HG02938 (cell line): ENCODE measurements around the gene ZNF598.
A peak's percentile ranks its signal among the peaks of the same experiment; 100 is the strongest.

Source experiments
- ATAC-seq: cut with Tn5 transposase; IDR thresholded peaks from one replicate; pipeline ENCODE4 v1.9.1; 2021; ENCODE audit warnings: mild to moderate bottlenecking, moderate library complexity; ENCODE audit not compliant: unreplicated experiment

ZNF598 gene

GRCh38 chr16:2009791-2010510, at the start of gene ZNF598:
Gene ZNF598, minus strand, starts transcription at chr16:2009821.
- peak; percentile 57 for ATAC-seq

GRCh38 chr16:2058872-2059271, 49.3 kb upstream of the ZNF598 start:
- no peak for ATAC-seq

GRCh38 chr16:2058420-2058819, 48.8 kb upstream of the ZNF598 start:
- no peak for ATAC-seq

- no peak for ATAC-seq
Observed at GRCh38 chr16:2057438-2057837, 47.8 kb upstream of the ZNF598 start.

GRCh38 chr16:2056681-2057407, 47.2 kb upstream of the ZNF598 start:
- no peak for ATAC-seq

GRCh38 chr16:2056077-2056476, 46.5 kb upstream of the ZNF598 start:
- ATAC-seq: no peak

- no peak for ATAC-seq
Observed at GRCh38 chr16:2054543-2055245, 45.1 kb upstream of the ZNF598 start.

GRCh38 chr16:2053897-2054296, 44.3 kb upstream of the ZNF598 start:
- ATAC-seq: no peak

GRCh38 chr16:2053211-2053610, 43.6 kb upstream of the ZNF598 start:
- no peak for ATAC-seq

- peak; percentile 18 for ATAC-seq
Observed at GRCh38 chr16:2048116-2048543, 38.5 kb upstream of the ZNF598 start.

GRCh38 chr16:2047330-2048115, 37.9 kb upstream of the ZNF598 start, which contains the start of the genes NTHL1 and TSC2:
Gene NTHL1, minus strand, starts transcription at chr16:2047834. Its CDS starts 11 bp downstream, at chr16:2047823.
Gene TSC2, plus strand, starts transcription at chr16:2047985. Its CDS starts 631 bp downstream, at chr16:2048616.
- ATAC-seq: peak; percentile 82

GRCh38 chr16:2046893-2047329, 37.3 kb upstream of the ZNF598 start:
- ATAC-seq: no peak

GRCh38 chr16:2045965-2046892, 36.6 kb upstream of the ZNF598 start:
- ATAC-seq: no peak

GRCh38 chr16:2044541-2044940, 34.9 kb upstream of the ZNF598 start:
- no peak for ATAC-seq

- ATAC-seq: no peak
Observed at GRCh38 chr16:2043667-2044451, 34.2 kb upstream of the ZNF598 start.

- ATAC-seq: no peak
Observed at GRCh38 chr16:2042986-2043666, 33.5 kb upstream of the ZNF598 start.

GRCh38 chr16:2042171-2042985, 32.8 kb upstream of the ZNF598 start:
- ATAC-seq: no peak
